ENCODE measurements around the gene STAG1.

GRCh38 chr3:136292500-136292899 lies 459.7 kb downstream of the STAG1 start:
- TF ChIP-seq CTCF (IDR thresholded peaks at IDR 0.05; ENCODE audit: low read depth, low read length) (no peak), EZH2phosphoT487 (IDR thresholded peaks at IDR 0.05; ENCODE audit: low read depth) (no peak)

Data from OCI-LY3 (cell line).